ENCODE measurements around the gene STK16.
"Not testable (repeated sequence)": the region's sequence is repeated elsewhere in the genome, so short reads cannot be mapped to it uniquely, and the experiment has no call there.

The STK16 gene

DNA sequence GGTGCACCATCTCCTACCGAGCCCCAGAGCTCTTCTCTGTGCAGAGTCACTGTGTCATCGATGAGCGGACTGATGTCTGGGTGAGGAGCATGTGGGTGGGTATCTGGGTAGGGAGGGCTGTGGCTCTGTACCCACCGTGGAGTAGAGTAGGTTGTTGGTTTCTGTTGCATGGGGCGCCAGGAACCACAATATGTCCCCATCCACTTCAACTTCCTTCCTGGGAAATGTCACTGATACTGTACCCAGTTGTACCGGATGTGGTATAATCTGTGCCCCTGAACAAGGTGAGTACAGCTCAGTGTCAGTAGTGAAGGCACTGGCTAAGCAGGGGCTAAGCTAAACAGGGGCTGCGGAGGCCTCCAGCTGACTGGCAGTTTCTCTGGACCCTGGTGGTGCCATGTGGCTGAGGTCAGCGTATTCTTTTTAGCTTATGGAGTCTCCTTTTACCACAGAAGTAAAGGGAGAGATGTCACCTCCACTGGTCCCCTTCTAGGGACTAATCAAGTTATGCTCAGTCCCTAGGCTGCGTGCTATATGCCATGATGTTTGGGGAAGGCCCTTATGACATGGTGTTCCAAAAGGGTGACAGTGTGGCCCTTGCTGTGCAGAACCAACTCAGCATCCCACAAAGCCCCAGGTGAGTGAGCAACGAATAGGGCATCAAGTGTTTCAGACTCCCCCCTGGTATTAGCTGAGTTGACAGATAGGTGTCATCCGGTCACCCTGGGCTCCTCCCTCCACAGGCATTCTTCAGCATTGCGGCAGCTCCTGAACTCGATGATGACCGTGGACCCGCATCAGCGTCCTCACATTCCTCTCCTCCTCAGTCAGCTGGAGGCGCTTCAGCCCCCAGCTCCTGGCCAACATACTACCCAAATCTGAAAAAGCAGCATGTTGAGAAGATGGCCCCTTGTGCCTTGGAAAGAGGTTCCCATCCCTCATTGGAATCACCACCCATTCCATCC is 2.7 kb downstream of the STK16 start:
- no peak for DNase-seq

GRCh38 chr2:219248845-219249202 is 3.5 kb downstream of the STK16 start:
- DNase-seq: no peak

- DNase-seq: peak; percentile 10
Measured at GRCh38 chr2:219249203-219249980, 4.1 kb downstream of the STK16 start.

DNA sequence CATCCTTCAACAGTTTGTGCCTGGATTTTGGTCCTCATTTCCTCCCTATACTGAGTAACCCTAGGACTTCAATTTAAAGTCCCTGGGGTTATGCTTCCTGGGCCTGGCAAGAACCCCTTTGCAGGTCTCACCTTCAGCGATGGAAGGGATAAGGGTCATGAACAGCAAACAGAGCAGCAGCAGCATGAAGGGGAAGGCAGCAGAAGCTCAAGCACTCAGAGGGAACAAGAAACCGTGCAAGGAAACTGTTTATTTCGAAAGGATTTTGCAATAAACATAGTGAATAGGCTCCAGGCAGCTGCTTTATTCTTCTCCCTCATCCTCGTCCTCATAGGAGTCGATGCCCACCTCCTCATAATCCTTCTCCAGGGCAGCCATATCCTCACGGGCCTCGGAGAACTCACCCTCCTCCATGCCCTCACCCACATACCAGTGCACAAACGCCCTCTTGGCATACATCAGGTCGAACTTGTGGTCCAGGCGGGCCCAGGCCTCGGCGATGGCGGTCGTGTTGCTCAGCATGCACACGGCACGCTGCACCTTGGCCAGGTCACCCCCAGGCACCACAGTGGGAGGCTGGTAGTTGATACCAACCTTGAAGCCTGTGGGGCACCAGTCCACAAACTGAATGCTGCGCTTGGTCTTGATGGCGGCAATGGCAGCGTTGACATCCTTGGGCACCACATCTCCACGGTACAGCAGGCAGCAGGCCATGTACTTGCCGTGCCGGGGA is 4.9 kb downstream of the STK16 start:
- DNase-seq: no peak

DNA sequence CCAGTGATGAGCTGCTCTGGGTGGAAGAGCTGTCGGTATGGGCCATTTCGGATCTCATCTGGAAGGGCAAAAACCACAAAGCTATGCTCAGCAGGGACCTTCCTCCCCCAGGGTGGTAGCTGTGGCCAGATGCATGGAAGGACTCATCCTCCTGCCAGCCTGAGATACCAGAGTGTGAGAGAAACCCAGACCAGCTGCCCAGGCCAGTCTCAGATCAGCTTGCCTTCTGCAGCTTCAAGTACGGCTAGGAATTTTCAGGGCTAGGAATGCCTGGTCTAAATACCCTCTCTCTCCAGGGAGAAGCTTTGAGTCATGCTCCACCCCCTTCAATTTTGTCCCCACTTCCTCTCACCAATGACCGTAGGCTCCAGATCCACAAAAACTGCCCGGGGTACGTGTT is 6.4 kb downstream of the STK16 start:
- DNase-seq: no peak

DNA sequence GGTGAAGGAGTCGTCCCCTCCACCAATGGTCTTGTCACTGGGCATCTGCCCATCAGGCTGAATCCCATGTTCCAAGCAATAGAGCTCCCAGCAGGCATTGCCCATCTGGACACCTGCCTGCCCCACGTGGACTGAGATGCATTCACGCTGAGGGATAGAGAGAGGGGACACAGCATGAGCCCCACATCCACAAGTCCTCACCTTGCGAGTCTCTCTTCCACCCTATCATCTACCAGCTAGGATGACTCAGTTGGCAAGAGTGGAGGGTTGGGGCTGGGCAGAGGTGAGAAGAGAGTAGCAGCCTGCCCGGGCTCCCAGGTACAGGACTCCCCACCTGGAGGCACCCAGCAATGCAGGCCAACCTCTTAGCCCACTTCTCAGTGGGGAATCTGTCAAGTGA is 6.8 kb downstream of the STK16 start:
- DNase-seq: no peak

DNA sequence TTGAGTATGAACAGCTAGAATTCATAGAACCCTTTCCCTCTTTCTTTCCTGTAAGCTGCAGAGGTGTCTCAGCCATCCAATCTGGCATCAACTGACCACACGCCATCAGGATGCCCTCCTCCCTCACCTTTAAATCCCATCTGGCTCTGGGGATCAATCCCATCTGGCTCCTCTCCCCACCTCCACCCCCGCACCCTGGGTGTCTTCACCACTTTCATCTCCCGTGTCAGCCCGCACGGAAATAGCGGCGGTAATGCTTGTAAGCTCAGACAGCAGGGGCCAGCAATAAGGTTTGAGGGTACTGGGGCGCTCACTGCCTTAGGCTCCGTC is 7.3 kb downstream of the STK16 start:
- DNase-seq: no peak

DNA sequence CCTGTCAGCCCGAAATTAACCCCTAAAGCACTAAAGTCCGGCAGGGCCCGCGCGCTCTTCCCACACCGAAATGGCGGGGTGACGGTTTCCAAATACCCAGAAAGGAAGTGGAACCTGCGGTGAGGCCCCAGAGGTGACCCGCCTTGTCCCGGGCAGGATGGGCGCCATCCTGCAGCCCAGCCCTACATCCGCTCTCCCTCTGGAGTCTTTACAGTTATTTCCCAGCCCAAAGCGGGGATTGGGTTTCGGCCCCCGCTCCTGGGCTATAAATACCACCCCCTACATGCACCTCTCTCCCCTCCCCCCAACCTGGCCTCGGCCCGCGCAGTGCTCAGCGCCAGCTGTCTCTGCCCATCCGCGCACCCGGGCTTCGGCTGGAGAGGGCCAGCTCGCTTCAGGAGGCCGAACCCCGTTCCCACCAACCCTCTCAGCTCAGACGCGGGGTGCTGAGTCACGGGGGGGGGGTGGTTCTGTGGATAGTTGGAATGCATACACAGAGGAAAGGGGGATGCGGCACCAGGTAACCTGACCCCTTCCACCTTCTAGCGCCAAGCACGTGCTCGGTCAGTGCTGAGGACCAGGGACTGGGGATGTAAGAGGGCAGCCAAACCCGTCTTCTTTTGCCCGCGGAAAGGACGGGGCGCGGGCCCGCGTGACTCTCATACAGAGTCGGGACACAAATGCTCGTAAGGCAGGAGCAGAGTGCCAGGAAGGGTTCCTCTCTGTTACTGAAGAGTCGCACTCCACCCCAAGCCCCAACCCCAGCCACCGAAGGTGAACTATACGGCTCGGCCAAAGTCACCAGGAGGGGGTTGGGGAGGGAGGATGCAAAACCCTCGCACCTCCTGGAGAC is 7.8 kb downstream of the STK16 start, which contains the start of gene TUBA4B:
TUBA4B (plus strand) TSS at position 344 of the 853 bp plus-strand sequence; CDS start at position 509, 165 bp downstream.
- no peak for DNase-seq

- peak; percentile 44 for DNase-seq
Measured at GRCh38 chr2:219253753-219254589, 8.7 kb downstream of the STK16 start, which contains the start of gene TUBA4A. Gene TUBA4A, minus strand, starts transcription at chr2:219253918. Its CDS starts 60 bp downstream, at chr2:219253858.

DNA sequence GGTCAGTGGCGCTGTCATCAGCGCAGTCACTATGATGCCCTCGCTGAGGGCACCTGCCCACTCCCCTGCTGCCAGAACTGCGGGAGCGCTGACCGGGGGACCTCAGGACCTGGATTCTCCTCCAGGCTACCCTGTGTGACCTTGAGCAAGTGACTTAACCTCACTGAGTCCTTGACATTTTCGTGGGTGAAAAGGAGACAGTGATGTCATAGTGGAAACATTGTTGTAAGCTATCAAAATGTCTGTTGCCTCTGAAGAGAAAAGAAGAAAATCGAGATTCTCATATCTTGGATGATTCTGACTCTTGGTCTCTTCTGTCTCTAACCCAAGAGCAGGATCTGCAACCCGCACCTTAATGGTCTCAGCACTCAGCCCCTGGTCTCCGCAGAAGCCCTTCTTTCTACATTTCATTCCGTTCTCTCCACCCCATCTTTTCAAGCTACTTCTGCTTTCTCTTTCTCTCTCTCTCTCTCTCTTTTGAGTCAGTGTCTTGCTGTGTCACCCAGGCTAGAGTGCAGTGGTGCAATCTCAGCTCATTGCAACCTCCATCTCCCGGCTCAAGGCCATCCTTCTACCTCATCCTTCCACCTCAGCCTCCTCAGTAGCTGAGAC is 9.4 kb downstream of the STK16 start:
- DNase-seq: no peak

- DNase-seq: not testable (repeated sequence)
Measured at GRCh38 chr2:219258942-219259341, 13.7 kb downstream of the STK16 start.

DNA sequence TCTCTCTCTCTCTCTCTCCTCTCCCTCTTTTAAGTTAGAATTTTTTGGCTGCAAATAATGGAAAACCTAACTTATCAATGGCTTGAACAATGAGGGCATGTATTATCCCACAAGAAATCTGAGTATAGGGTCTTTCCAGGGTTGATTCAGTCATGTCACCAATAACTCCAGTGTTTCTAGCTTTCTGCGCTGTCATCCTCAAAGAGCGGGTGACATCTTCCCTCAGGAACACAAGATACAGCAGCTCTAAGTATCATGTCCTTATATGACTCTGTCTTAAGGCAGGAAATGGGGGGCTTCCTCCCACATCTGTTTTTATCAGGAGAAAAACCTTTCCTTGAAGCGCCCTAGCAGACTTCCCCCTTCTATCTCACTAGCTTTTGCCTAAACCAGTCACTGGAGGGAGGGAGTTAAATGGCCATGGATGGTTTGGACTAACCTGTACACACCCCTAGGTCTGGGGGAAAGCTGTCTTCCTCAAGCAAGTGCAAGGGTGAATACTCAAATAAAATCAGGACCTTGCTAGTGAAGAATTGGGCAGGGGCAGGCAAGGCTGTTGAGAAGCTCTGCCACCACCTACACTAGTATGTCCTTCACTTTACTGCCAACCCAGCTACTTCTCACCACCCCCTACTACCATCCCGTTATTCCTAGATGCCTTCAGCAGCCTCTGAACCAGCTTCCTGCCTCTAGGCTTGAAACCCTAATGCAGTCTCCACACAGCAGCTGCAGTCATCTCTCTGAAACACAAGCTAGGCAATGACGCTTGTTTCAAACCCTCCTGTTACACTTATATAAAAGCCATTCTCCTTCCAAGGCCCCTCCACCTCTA is 16.0 kb downstream of the STK16 start:
- no peak for DNase-seq

- DNase-seq: no peak
Measured at GRCh38 chr2:219266232-219266631, 21.0 kb downstream of the STK16 start.

DNA sequence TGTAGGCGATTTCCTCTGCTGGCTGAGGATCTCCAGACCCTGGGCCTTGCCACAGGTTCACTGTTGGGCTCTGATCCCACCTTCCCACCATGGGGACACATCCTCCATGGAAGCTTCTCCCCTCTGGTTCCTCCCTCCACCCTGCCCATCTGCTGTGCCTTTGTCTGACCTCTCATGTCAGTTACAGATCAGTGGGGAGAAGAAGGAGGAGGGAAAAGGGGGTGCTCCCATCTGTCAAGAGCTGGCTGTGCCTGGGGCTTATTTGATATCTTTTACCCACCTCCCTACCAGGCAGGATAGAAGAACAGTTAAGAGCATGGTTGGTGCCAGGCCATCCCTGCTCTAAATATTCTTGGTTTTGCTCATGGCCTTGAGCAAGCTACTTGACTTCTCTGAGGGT is 21.6 kb downstream of the STK16 start:
- no peak for DNase-seq

DNA sequence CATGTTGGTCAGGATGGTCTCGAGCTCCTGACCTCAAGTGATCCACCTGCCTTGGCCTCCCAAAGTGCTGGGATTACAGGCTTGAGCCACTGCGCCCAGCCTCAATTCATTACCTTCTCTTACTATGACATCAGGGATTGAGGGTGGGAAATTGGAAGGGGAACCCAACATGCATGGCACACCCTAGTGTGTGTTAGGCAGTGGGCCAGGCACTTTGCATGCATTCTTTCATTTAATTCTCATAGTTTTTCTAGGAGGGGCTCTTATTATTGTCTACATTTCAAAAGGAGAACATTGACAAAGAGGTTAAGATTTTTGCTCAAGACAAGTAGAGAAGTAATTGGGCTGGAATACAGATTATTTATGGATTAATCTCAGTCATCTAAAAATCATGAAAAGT is 23.0 kb downstream of the STK16 start:
- no peak for DNase-seq

DNA sequence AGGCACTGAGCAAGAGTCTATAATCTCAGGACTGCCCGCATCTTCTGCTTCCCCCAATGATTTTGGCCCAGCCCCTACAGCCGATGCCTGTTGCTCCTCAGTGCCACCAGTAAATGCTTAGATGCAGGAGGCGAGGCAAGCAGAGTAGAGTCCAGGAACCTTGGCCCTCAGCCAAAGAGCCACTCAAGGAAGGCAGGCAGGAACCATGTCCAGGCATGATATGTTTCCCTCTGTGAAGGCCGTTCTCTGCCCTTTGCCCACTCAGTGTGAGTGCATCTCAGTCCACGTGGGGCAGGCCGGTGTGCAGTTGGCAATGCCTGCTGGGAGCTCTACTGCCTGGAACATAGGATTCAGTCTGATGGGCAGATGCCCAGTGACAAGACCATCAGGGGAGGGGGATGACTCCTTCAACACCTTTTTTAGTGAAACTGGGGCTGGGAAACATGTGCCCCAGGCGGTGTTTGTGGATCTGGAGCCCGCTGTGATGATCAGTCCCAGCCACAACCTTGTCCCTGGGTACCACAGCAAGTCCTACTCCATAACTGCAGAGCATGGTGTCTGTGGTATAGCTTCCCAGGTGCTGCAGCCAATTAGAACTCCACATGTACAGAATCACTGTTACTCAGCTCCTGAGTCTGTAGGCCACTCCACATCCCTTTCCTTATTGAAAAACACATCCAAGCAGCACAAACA is 24.2 kb downstream of the STK16 start:
- DNase-seq: no peak

- no peak for DNase-seq
Measured at GRCh38 chr2:219270055-219270372, 24.7 kb downstream of the STK16 start.

- no peak for DNase-seq
Measured at GRCh38 chr2:219271021-219271420, 25.7 kb downstream of the STK16 start.

DNA sequence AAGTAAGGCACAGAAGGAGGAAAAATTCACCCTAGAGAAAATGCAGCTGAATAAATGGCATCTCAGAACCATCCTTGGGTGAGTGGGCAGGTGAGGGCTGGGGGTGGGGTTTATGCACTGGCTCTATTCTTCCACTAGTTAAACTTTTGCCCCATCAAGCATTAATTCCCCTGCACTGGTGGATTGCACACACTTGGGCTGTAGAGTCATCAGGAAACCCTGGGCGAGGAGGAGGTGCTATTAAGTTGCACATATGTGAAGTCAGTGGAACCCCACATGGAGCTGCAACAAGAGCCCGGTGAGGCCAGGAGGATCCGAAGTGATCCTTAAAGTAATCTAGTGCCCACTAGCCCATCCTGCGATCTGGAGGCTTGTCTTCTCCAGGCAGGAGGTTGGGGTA is 27.1 kb downstream of the STK16 start:
- no peak for DNase-seq

Measured in NCI-H1092 (cell line).